GM12865 (cell line): ENCODE results near the gene TMEM181.

ENCODE experiments used
- DNase-seq: peaks from one replicate; pipeline ENCODE4 v3.0.0; 2010; ENCODE audit warnings: low read depth
- H3K4me3 ChIP-seq: 2 replicates; pipeline ENCODE4 v1.5.1; 2011; ENCODE audit warnings: mild to moderate bottlenecking, low read depth, low read length, control low read depth
- CTCF ChIP-seq: IDR thresholded peaks from 2 replicates; pipeline ENCODE4 v1.5.1; 2011; ENCODE audit warnings: low read length, control low read depth, low read depth, inconsistent platforms; ENCODE audit not compliant: insufficient read depth; ENCODE audit errors: missing control alignments

TMEM181 gene

GRCh38 chr6:158570681-158570962 is 10.7 kb downstream of the TMEM181 start:
- DNase-seq = no peak
- no peak overlapping the region for H3K4me3 ChIP-seq
- no peak for TF ChIP-seq CTCF

DNA sequence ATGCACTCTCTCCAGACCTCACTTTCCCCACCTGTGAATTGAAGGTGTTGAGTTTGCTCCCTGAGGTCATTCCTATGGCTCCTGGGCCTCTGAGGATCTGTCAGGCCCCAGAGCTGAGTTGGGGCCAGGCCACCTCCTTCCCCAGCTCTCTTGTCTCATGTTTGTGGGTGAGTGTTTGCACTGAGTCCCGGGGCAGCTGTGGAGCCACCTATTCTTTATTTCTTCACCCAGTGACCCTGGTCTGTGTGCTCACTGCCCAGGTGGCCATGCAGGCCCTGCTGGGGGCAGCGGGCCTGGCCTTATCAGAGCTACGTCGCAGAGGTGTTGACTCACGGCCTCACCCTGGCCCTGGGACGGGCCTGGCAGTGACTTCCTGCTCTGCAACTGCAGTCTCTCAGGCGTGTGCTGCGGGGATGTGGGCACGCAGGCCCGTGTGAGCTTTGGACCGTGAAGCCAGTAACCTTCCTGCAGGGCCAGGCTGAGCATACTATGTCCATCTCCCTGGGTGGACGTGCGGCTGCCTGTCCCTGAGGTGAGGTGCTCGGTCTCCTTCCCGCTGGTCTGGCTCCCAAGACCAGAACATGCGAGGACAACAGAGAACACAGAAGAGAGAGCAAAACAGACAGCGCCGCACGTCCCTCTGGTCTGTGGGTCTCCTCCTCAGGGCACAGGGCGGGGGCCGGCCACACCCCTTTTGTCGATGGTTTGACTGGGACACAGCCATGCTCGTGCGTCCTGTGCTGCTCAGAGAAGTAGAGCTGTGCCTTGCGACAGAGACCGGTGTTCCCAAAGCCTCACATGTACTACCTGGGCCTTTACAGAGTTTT is 12.1 kb downstream of the TMEM181 start:
- no peak for TF ChIP-seq CTCF
- no peak for DNase-seq
- no peak overlapping the region for H3K4me3 ChIP-seq

DNA sequence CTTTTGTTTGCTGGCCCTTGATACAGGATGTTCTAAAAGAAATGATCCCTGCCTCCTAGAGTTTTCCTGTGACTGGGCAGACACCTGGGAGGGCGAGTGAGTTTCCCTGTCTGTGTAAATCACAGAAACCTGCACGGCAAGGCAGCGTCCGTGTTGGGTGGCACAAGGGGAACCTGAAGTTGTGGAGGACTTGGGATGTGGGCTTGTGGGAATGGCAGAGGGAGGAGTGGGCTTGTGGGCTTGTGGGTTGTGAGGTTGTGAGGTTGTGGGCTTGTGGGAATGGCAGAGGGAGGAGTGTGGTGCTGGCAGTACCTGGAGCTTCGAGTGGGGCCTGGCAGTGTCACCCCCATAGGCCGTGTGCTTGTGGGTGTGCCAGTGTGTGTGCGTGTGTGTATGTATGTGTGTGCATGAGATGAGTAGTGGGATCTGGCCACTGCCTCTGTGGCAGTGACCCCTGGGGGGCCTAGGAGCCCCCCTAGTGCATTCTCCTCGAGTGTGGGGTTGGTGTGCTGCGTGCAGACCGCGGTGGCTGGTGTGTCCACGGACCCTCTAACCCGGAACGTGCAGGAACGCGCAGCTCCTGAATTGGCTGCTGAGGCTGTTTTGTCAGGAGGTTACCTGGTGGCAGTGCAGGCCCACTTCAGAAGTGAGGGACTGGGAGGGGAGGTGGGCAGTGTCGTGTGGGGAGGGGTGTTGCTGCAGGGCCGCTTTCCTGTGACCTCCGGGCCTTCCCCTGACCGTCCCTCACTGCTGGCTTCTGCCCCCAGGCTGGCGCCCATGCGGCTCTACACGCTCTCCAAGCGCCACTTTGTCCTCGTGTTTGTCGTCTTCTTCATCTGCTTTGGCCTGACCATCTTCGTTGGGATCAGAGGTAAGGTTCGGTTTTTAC is 13.0 kb downstream of the TMEM181 start:
- no peak overlapping the region for H3K4me3 ChIP-seq
- DNase-seq = no peak
- TF ChIP-seq CTCF = no peak

DNA sequence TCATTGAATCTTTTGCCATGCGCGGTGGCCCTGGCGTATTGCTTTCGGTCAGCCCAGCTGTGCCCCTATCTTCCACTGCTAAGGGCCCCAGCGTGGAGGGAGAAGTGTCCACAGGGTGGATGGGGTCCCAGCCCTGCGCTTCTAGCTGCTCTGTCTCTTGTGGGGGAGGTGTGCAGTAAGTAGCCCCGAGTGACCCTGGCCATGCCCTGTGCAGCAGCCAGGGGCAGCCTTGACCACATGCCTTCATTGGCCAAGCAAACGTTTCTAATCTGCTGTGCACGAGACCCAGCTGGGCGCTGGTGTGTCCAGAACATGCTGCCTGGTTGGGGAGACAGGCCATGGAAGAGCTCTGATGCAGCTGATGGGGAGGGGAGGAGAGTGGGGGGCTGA is 13.6 kb downstream of the TMEM181 start:
- H3K4me3 ChIP-seq = no peak overlapping the region
- TF ChIP-seq CTCF = no peak
- DNase-seq = no peak

GRCh38 chr6:158574800-158575199 is 14.9 kb downstream of the TMEM181 start:
- no peak for DNase-seq
- H3K4me3 ChIP-seq = no peak overlapping the region
- TF ChIP-seq CTCF = no peak

GRCh38 chr6:158575550-158575949 is 15.7 kb downstream of the TMEM181 start:
- no peak overlapping the region for H3K4me3 ChIP-seq
- no peak for DNase-seq
- no peak for TF ChIP-seq CTCF
